Measurements from ENCODE around the gene FHIT. TPM values are rescaled to one million over a fixed set of nuclear protein-coding genes. Genes with fewer than 3 reads are reported as not detected.

The FHIT gene
- total and polyA plus RNA-seq, 4 donors = 2.6 to 21.3 (median 8.7) TPM

- Histone ChIP-seq H3K4me3 (no peak overlapping the region), H3K36me3 (ENCODE audit: control insufficient read depth in 4 of 4, insufficient read depth in 4 of 4, low read length in 4 of 4) (no peaks in the 10 kb centered on the region), H3K27ac (ENCODE audit: low read depth in 1 of 2, low read length in 1 of 2) (no peak overlapping the region), H3K4me1 (ENCODE audit: control insufficient read depth in 5 of 5, insufficient read depth in 5 of 5, low read length in 5 of 5) (no peaks in the 10 kb centered on the region), H3K9me3 (ENCODE audit: control insufficient read depth in 4 of 4, insufficient read depth in 3 of 4, low read length in 3 of 4) (peaks cover 0 to 1% (median 0%) of the 10 kb centered on the region in 4 donors), H3K27me3 (ENCODE audit: control insufficient read depth in 3 of 3, insufficient read depth in 3 of 3, low read length in 2 of 3) (no peaks in the 10 kb centered on the region), H3K9ac (ENCODE audit: insufficient read depth in 1 of 2, low read length in 2 of 2) (no peak overlapping the region)
- no peak for DNase-seq
- no peak for ATAC-seq (ENCODE audit: insufficient read depth, low FRiP score)
- TF ChIP-seq, protein P1, sequence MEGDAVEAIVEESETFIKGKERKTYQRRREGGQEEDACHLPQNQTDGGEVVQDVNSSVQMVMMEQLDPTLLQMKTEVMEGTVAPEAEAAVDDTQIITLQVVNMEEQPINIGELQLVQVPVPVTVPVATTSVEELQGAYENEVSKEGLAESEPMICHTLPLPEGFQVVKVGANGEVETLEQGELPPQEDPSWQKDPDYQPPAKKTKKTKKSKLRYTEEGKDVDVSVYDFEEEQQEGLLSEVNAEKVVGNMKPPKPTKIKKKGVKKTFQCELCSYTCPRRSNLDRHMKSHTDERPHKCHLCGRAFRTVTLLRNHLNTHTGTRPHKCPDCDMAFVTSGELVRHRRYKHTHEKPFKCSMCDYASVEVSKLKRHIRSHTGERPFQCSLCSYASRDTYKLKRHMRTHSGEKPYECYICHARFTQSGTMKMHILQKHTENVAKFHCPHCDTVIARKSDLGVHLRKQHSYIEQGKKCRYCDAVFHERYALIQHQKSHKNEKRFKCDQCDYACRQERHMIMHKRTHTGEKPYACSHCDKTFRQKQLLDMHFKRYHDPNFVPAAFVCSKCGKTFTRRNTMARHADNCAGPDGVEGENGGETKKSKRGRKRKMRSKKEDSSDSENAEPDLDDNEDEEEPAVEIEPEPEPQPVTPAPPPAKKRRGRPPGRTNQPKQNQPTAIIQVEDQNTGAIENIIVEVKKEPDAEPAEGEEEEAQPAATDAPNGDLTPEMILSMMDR (IDR thresholded peaks at IDR 0.05; ENCODE audit: control extremely low read depth, extremely low read depth) = no peak
Measured at GRCh38 chr3:59925946-59926345, 1325.3 kb downstream of the FHIT start.

- H3K36me3 ChIP-seq (ENCODE audit: control insufficient read depth in 4 of 4, insufficient read depth in 4 of 4, low read length in 4 of 4) = no peaks in the 10 kb centered on the region
- H3K9me3 ChIP-seq (ENCODE audit: control insufficient read depth in 4 of 4, insufficient read depth in 3 of 4, low read length in 3 of 4) = no peaks in the 10 kb centered on the region
- no peak overlapping the region for H3K9ac ChIP-seq (ENCODE audit: insufficient read depth in 1 of 2, low read length in 2 of 2)
- H3K4me3 ChIP-seq = no peak overlapping the region
- H3K27ac ChIP-seq (ENCODE audit: low read depth in 1 of 2, low read length in 1 of 2) = no peak overlapping the region
- TF ChIP-seq, protein P1 (IDR thresholded peaks at IDR 0.05; ENCODE audit: control extremely low read depth, extremely low read depth) = no peak
- WGBS, 2 donors = 94 to 98% methylated on average over 7 of the region's 7 CpGs
- no peaks in the 10 kb centered on the region for H3K27me3 ChIP-seq (ENCODE audit: control insufficient read depth in 3 of 3, insufficient read depth in 3 of 3, low read length in 2 of 3)
- H3K4me1 ChIP-seq (ENCODE audit: control insufficient read depth in 5 of 5, insufficient read depth in 5 of 5, low read length in 5 of 5) = no peaks in the 10 kb centered on the region
- DNase-seq (no peak), ATAC-seq (ENCODE audit: insufficient read depth, low FRiP score) (no peak)
Measured at GRCh38 chr3:59922192-59922591, 1329.1 kb downstream of the FHIT start.

GRCh38 chr3:59920822-59921221, 1330.4 kb downstream of the FHIT start:
- Histone ChIP-seq H3K27ac (ENCODE audit: low read depth in 1 of 2, low read length in 1 of 2) (no peak overlapping the region), H3K9ac (ENCODE audit: insufficient read depth in 1 of 2, low read length in 2 of 2) (no peak overlapping the region), H3K4me1 (ENCODE audit: control insufficient read depth in 5 of 5, insufficient read depth in 5 of 5, low read length in 5 of 5) (no peaks in the 10 kb centered on the region), H3K9me3 (ENCODE audit: control insufficient read depth in 4 of 4, insufficient read depth in 3 of 4, low read length in 3 of 4) (no peaks in the 10 kb centered on the region), H3K36me3 (ENCODE audit: control insufficient read depth in 4 of 4, insufficient read depth in 4 of 4, low read length in 4 of 4) (no peaks in the 10 kb centered on the region), H3K27me3 (ENCODE audit: control insufficient read depth in 3 of 3, insufficient read depth in 3 of 3, low read length in 2 of 3) (no peaks in the 10 kb centered on the region), H3K4me3 (no peak overlapping the region)
- TF ChIP-seq, protein P1 (IDR thresholded peaks at IDR 0.05; ENCODE audit: control extremely low read depth, extremely low read depth) = no peak
- WGBS, 2 donors = 95 to 98% methylated on average over 5 of the region's 5 CpGs
- ATAC-seq (ENCODE audit: insufficient read depth, low FRiP score) = no peak
- no peak for DNase-seq

DNA sequence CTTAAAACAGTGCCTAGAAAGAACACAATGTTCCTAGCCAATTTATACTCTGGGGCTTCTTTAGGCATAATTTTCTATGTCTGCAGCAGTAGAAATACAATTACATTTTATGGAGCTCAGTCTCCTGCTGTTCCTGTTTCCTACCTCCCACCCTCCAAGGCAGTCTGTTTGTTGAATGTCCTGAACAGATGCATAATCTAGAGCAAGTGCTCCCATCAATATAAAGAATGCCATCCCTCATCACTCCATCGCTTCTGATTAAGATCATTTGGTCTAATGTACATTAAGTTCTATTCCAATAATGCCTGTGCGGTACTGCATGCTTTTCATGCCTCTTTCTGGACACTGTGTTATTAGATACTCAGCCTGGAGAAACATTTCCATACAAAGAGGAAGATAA, 1331.7 kb downstream of the FHIT start:
- Histone ChIP-seq H3K9ac (ENCODE audit: insufficient read depth in 1 of 2, low read length in 2 of 2) (no peak overlapping the region), H3K36me3 (ENCODE audit: control insufficient read depth in 4 of 4, insufficient read depth in 4 of 4, low read length in 4 of 4) (no peaks in the 10 kb centered on the region), H3K4me1 (ENCODE audit: control insufficient read depth in 5 of 5, insufficient read depth in 5 of 5, low read length in 5 of 5) (no peaks in the 10 kb centered on the region), H3K4me3 (no peak overlapping the region), H3K27ac (ENCODE audit: low read depth in 1 of 2, low read length in 1 of 2) (no peak overlapping the region), H3K9me3 (ENCODE audit: control insufficient read depth in 4 of 4, insufficient read depth in 3 of 4, low read length in 3 of 4) (no peaks in the 10 kb centered on the region), H3K27me3 (ENCODE audit: control insufficient read depth in 3 of 3, insufficient read depth in 3 of 3, low read length in 2 of 3) (no peaks in the 10 kb centered on the region)
- DNase-seq (no peak), ATAC-seq (ENCODE audit: insufficient read depth, low FRiP score) (no peak)
- WGBS, 2 donors = 95 to 97% methylated on average over 2 of the region's 2 CpGs
- TF ChIP-seq, protein P1 (IDR thresholded peaks at IDR 0.05; ENCODE audit: control extremely low read depth, extremely low read depth) = no peak

Measured in lung (tissue), 12 donors.